ENCODE results near the gene GOLGA8A. TPM values are rescaled to one million over a fixed set of nuclear protein-coding genes. Genes with fewer than 3 reads are reported as not detected.

The GOLGA8A gene
- total RNA-seq, 2 experiments from 2014 or later, result 276 to 295 TPM

DNA sequence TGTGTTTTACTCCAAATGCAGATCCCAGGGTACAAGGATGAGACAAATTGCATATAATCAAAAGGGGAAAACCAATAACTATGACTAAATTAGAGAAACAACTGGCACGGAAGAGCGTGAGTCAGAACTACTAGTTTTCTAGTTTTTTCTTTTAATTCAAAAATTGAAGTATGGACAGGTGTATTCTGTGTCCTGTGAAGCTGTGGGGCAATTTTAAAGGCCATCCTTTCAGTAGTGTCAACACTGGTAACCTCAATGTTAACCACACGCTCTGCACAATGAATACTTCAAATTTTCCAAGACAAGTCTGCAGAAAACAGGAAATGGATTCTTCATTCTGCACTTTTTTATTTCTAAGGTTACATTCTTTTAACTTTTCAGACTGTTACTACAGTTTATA lies 32.5 kb upstream of the GOLGA8A start:
- Mint-ChIP-seq H3K27me3 (peaks cover 20% of the 10 kb centered on the region), H3K36me3 (ENCODE audit: low read depth) (no peaks in the 10 kb centered on the region), H3K9me3 (no peaks in the 10 kb centered on the region), H3K4me1 (ENCODE audit: low read depth) (no peaks in the 10 kb centered on the region), H3K4me3 (no peak overlapping the region), H3K27ac (no peak overlapping the region)
- POLR2A ChIA-PET, result no interaction called here
- Histone ChIP-seq H3K4me1 (ENCODE audit: insufficient read depth, low read length) (no peaks in the 10 kb centered on the region), H3K4me3 (ENCODE audit: low read length) (no peak overlapping the region), H3K27me3 (ENCODE audit: control insufficient read depth in 1 of 2, insufficient read depth in 2 of 2, low read length in 2 of 2) (peaks cover 0 to 2% of the 10 kb centered on the region in 2 experiments), H3K36me3 (ENCODE audit: insufficient read depth, low read length) (no peaks in the 10 kb centered on the region), H3K27ac (ENCODE audit: low read depth in 1 of 2, low read length in 2 of 2) (no peak overlapping the region), H3K9me3 (ENCODE audit: control insufficient read depth in 1 of 2, insufficient read depth in 1 of 2, low read length in 2 of 2) (no peaks in the 10 kb centered on the region)
- CTCF ChIA-PET, result no interaction called here
- DNase-seq (no peak), ATAC-seq (ENCODE audit: poor library complexity) (no peak)
- TF ChIP-seq, protein P1, sequence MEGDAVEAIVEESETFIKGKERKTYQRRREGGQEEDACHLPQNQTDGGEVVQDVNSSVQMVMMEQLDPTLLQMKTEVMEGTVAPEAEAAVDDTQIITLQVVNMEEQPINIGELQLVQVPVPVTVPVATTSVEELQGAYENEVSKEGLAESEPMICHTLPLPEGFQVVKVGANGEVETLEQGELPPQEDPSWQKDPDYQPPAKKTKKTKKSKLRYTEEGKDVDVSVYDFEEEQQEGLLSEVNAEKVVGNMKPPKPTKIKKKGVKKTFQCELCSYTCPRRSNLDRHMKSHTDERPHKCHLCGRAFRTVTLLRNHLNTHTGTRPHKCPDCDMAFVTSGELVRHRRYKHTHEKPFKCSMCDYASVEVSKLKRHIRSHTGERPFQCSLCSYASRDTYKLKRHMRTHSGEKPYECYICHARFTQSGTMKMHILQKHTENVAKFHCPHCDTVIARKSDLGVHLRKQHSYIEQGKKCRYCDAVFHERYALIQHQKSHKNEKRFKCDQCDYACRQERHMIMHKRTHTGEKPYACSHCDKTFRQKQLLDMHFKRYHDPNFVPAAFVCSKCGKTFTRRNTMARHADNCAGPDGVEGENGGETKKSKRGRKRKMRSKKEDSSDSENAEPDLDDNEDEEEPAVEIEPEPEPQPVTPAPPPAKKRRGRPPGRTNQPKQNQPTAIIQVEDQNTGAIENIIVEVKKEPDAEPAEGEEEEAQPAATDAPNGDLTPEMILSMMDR (IDR thresholded peaks at IDR 0.05), result no peak
- intact Hi-C loops (cut with DNase I, micrococcal nuclease), result no loop called here

DNA sequence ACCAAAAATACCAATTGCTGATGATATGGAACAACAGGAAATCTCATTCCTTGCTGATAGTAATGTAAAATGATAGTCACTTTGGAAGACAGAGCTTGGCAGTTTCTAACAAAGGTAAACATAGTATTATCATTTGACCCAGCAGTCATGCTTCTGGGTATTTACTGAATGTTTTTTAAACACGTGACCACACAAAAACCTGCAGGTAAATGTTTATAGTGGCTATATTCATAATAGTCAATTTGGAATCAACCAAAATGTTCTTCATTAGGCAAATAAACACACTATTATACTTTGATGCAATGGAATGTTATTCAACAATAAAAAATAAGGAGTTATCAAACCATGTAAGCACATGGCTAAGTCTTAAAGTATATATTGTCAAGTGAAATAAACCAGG lies 24.1 kb upstream of the GOLGA8A start:
- no peaks in the 10 kb centered on the region for H3K4me1 ChIP-seq (ENCODE audit: insufficient read depth, low read length)
- Mint-ChIP-seq H3K36me3 (ENCODE audit: low read depth) (no peaks in the 10 kb centered on the region), H3K27me3 (peaks cover 52% of the 10 kb centered on the region), H3K9me3 (no peaks in the 10 kb centered on the region), H3K4me3 (no peak overlapping the region), H3K4me1 (ENCODE audit: low read depth) (no peaks in the 10 kb centered on the region), H3K27ac (no peak overlapping the region)
- H3K27ac ChIP-seq (ENCODE audit: low read depth in 1 of 2, low read length in 2 of 2), result no peak overlapping the region
- TF ChIP-seq, protein P1 (IDR thresholded peaks at IDR 0.05), result no peak
- CTCF ChIA-PET, result no interaction called here
- POLR2A ChIA-PET, result no interaction called here
- no peak for DNase-seq
- no peak for ATAC-seq (ENCODE audit: poor library complexity)
- H3K36me3 ChIP-seq (ENCODE audit: insufficient read depth, low read length), result no peaks in the 10 kb centered on the region
- intact Hi-C loops (cut with DNase I, micrococcal nuclease), result no loop called here
- no peak overlapping the region for H3K4me3 ChIP-seq (ENCODE audit: low read length)
- peaks cover 0 to 1% of the 10 kb centered on the region in 2 experiments for H3K27me3 ChIP-seq (ENCODE audit: control insufficient read depth in 1 of 2, insufficient read depth in 2 of 2, low read length in 2 of 2)
- no peaks in the 10 kb centered on the region for H3K9me3 ChIP-seq (ENCODE audit: control insufficient read depth in 1 of 2, insufficient read depth in 1 of 2, low read length in 2 of 2)

DNA sequence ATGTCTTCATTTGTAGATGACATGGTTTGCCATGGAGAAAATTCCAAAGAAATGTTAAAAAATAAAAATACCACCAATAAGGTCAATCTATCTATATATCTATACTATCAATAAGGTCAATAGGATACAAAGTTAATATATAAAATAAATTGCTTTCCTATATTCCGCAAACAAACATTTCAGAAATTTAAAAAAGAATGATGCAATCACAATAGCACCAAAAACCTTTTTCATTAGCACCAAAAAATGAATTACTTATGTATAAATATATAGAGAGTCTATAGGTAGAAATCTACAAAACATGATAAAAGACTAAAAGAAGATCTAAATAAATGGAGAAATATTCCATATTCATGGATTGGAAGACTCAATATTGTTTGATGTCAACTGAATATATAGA lies 22.8 kb upstream of the GOLGA8A start:
- intact Hi-C loops (cut with DNase I, micrococcal nuclease), result no loop called here
- H3K4me3 ChIP-seq (ENCODE audit: low read length), result no peak overlapping the region
- TF ChIP-seq, protein P1 (IDR thresholded peaks at IDR 0.05), result no peak
- ChIA-PET POLR2A (no interaction called here), CTCF (no interaction called here)
- peaks cover 59% of the 10 kb centered on the region for H3K27me3 Mint-ChIP-seq
- no peaks in the 10 kb centered on the region for H3K9me3 ChIP-seq (ENCODE audit: control insufficient read depth in 1 of 2, insufficient read depth in 1 of 2, low read length in 2 of 2)
- no peak for DNase-seq
- H3K9me3 Mint-ChIP-seq, result no peaks in the 10 kb centered on the region
- ATAC-seq (ENCODE audit: poor library complexity), result no peak
- H3K27ac ChIP-seq (ENCODE audit: low read depth in 1 of 2, low read length in 2 of 2), result no peak overlapping the region
- H3K36me3 Mint-ChIP-seq (ENCODE audit: low read depth), result no peaks in the 10 kb centered on the region
- H3K4me3 Mint-ChIP-seq, result no peak overlapping the region
- H3K4me1 ChIP-seq (ENCODE audit: insufficient read depth, low read length), result no peaks in the 10 kb centered on the region
- no peak overlapping the region for H3K27ac Mint-ChIP-seq
- H3K27me3 ChIP-seq (ENCODE audit: control insufficient read depth in 1 of 2, insufficient read depth in 2 of 2, low read length in 2 of 2), result peaks cover 0 to 3% of the 10 kb centered on the region in 2 experiments
- no peaks in the 10 kb centered on the region for H3K36me3 ChIP-seq (ENCODE audit: insufficient read depth, low read length)
- no peaks in the 10 kb centered on the region for H3K4me1 Mint-ChIP-seq (ENCODE audit: low read depth)

Measured in CD4-positive, alpha-beta T cell (primary cell).